Fibroblast of lung (primary cell): Measurements from ENCODE around the gene HAND2. TPM values are rescaled to one million over a fixed set of nuclear protein-coding genes. Genes with fewer than 3 reads are reported as not detected.

Source experiments
- DNase-seq, 2 donors: peaks; one replicate each; pipeline versions ENCODE4 v3.0.0 to v3.0.0-alpha.2; 2010; ENCODE audit warnings: low read depth in 2 of 2
- H2AFZ ChIP-seq: 2 replicates; pipeline ENCODE4 v1.5.1; 2012; ENCODE audit warnings: low read length, control low read depth, inconsistent platforms
- H3K27ac ChIP-seq: 2 replicates; pipeline ENCODE4 v1.5.1; 2011; ENCODE audit warnings: low read length, control low read depth; ENCODE audit not compliant: insufficient read depth
- H3K27me3 ChIP-seq: 2 replicates; pipeline ENCODE4 v1.5.1; 2011; ENCODE audit warnings: mild to moderate bottlenecking, low read length; ENCODE audit not compliant: control insufficient read depth, insufficient read depth
- H3K36me3 ChIP-seq: 2 replicates; pipeline ENCODE4 v1.5.1; 2011; ENCODE audit warnings: low read length; ENCODE audit not compliant: control insufficient read depth, insufficient read depth
- H3K4me1 ChIP-seq: 2 replicates; pipeline ENCODE4 v1.5.1; 2011; ENCODE audit warnings: low read length; ENCODE audit not compliant: control insufficient read depth, insufficient read depth; ENCODE audit errors: extremely low read depth
- H3K4me2 ChIP-seq: 2 replicates; pipeline ENCODE4 v1.5.1; 2011; ENCODE audit warnings: low read length, control low read depth; ENCODE audit not compliant: insufficient read depth; ENCODE audit errors: extremely low read depth
- H3K4me3 ChIP-seq, 4 experiments: fragments of 200-600 bp in 1 of 4; sonication (generic) in 1 of 4; replicated peaks in 1 of 4; 2 replicates each; pipeline ENCODE4 v1.5.1; 2011 to 2016; ENCODE audit warnings: low read length in 4 of 4, low read depth in 3 of 4, mild to moderate bottlenecking in 3 of 4, control low read depth in 2 of 4, inconsistent platforms in 1 of 4, mixed read lengths in 1 of 4; ENCODE audit not compliant: insufficient read depth in 1 of 4; ENCODE audit errors: control extremely low read depth in 1 of 4
- H3K79me2 ChIP-seq: 2 replicates; pipeline ENCODE4 v1.5.1; 2012; ENCODE audit warnings: mild to moderate bottlenecking, low read length, inconsistent platforms; ENCODE audit not compliant: control insufficient read depth, insufficient read depth
- H3K9ac ChIP-seq: 2 replicates; pipeline ENCODE4 v1.5.1; 2011; ENCODE audit warnings: mild to moderate bottlenecking, low read length, control low read depth; ENCODE audit not compliant: insufficient read depth
- H3K9me3 ChIP-seq: 2 replicates; pipeline ENCODE4 v1.5.1; 2012; ENCODE audit warnings: low read depth, low read length; ENCODE audit not compliant: control insufficient read depth, insufficient read depth
- H4K20me1 ChIP-seq: 2 replicates; pipeline ENCODE4 v1.5.1; 2011; ENCODE audit warnings: low read length; ENCODE audit not compliant: control insufficient read depth, insufficient read depth; ENCODE audit errors: extremely low read depth
- EZH2 ChIP-seq: IDR thresholded peaks from 2 replicates; pipeline ENCODE4 v1.5.1; 2012; ENCODE audit warnings: low read length, control low read depth, mild to moderate bottlenecking; ENCODE audit errors: missing control alignments
- polyA plus RNA-seq, 2 donors: library from polyadenylated mRNA; depleted of rRNA in 1 of 2; stranded (reverse) in 1 of 2; unstranded in 1 of 2; fragments of >200 nt; gene quantifications; 2 replicates each; pipeline ENCODE4 v1.2.1, GENCODE V29; 2011 to 2012; ENCODE audit warnings: missing spikeins in 1 of 2
- total RNA-seq: library from RNA; depleted of rRNA; stranded (reverse); fragments of >200 nt; gene quantifications from 2 replicates; pipeline ENCODE4 v1.2.1, GENCODE V29; 2014
- TF ChIP-seq, protein P1 (sequence below), 2 donors: IDR thresholded peaks in 1 of 2; conservative IDR thresholded peaks in 1 of 2; 1 replicate in 1 of 2; 2 replicates in 1 of 2; pipeline ENCODE4 v1.5.1; 2011 to 2012; ENCODE audit warnings: low read length in 2 of 2, control low read depth in 1 of 2, inconsistent platforms in 1 of 2, low read depth in 1 of 2, mild to moderate bottlenecking in 1 of 2

HAND2 gene
- total and polyA plus RNA-seq, 2 donors (not counting 1 experiment from before 2014, with no cell fraction given) = under 0.01 to 0.51 TPM

DNA sequence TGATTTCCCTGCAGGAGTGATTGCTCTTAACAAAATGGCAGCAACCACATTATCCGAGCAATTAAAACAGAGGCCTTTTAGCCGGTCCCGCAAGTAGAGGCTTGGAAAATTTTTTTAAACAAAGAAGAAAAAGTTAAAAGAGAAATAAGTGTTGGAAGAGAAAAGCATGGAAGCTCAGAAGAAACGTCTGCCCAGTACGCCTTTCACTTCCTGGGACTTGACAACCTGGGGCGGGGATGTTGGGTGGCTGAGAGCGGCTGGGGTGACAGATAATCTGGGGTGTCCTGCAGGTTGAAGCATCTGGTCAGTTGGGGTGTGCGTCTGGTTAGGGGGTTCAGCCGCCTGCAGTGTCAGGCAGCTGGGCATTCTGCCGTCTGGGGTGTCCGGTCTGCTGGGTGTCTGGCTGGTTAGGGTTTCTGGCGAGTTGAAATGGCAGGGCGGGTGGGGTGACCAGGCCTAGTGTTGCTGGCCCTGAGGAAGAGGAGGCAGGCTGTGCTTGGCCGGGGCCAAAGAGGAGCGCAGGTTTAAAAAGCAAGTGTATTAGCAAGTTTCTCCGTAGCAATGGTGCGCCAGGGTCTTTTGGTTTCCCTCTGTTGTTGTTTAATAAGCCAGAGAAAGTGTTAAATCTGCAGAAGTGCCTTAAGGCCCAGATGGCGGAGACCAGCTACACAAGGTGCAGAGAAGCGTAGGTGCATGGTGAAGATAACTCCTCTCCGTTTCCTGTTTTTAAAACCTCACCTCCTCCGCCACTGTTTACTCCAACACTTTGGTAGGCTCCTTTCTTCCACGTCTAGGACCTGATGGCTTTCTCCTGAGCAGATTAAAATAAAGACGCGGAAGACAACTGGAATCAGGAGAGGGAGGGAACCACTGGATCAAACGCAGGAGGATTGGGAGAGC lies 5.6 kb downstream of the HAND2 start:
- no peaks in the 10 kb centered on the region for H3K36me3 ChIP-seq
- H3K27me3 ChIP-seq = peaks cover 68% of the 10 kb centered on the region
- H3K9me3 ChIP-seq = no peaks in the 10 kb centered on the region
- no peak overlapping the region for H3K27ac ChIP-seq
- DNase-seq = no peak
- H3K4me2 ChIP-seq = no peak overlapping the region
- TF ChIP-seq EZH2 = no peak
- TF ChIP-seq, protein P1, sequence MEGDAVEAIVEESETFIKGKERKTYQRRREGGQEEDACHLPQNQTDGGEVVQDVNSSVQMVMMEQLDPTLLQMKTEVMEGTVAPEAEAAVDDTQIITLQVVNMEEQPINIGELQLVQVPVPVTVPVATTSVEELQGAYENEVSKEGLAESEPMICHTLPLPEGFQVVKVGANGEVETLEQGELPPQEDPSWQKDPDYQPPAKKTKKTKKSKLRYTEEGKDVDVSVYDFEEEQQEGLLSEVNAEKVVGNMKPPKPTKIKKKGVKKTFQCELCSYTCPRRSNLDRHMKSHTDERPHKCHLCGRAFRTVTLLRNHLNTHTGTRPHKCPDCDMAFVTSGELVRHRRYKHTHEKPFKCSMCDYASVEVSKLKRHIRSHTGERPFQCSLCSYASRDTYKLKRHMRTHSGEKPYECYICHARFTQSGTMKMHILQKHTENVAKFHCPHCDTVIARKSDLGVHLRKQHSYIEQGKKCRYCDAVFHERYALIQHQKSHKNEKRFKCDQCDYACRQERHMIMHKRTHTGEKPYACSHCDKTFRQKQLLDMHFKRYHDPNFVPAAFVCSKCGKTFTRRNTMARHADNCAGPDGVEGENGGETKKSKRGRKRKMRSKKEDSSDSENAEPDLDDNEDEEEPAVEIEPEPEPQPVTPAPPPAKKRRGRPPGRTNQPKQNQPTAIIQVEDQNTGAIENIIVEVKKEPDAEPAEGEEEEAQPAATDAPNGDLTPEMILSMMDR (conservative IDR thresholded peaks at IDR 0.05 in 1 of 2, IDR thresholded peaks at IDR 0.05 in 1 of 2; ENCODE audit: low read depth in 1 of 2, low read length in 2 of 2) = no peak
- no peaks in the 10 kb centered on the region for H3K79me2 ChIP-seq
- no peak overlapping the region for H3K4me3 ChIP-seq
- no peaks in the 10 kb centered on the region for H4K20me1 ChIP-seq
- H2AFZ ChIP-seq = no peak overlapping the region
- peaks cover 2% of the 10 kb centered on the region for H3K4me1 ChIP-seq
- no peak overlapping the region for H3K9ac ChIP-seq

DNA sequence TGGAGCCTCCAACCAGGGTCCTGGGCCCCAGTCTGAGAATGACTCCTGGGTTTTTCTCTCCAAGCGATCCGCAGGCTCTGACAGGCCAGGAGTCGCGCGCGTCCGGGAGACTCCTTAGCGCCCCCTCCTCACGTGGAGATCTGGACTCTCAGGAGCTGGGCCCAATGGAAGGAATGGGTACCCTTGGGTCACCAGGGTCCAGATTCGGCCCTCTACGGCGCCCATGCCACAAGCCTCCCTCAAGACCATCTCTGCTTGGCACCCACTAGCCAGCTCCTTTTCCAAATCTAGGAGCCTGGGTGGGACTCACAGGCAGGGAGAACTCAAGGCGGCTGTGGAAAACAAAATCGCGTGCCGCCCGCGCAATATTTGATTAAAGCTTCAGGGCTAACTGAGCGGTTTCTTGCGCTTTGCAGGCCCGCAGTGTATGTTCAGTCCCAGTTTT lies 7.1 kb downstream of the HAND2 start:
- Histone ChIP-seq H3K27me3 (peaks cover 69% of the 10 kb centered on the region), H3K9me3 (no peaks in the 10 kb centered on the region), H3K4me2 (peak overlapping the region; percentile 70), H4K20me1 (no peaks in the 10 kb centered on the region), H3K79me2 (no peaks in the 10 kb centered on the region), H3K36me3 (no peaks in the 10 kb centered on the region), H3K27ac (peak overlapping the region; percentile 36), H2AFZ (no peak overlapping the region), H3K4me1 (peaks cover 2% of the 10 kb centered on the region), H3K9ac (no peak overlapping the region), H3K4me3 (peak overlapping the region in 2 of 4 experiments; percentile 57 to 72)
- TF ChIP-seq, protein P1 (conservative IDR thresholded peaks at IDR 0.05 in 1 of 2, IDR thresholded peaks at IDR 0.05 in 1 of 2; ENCODE audit: low read depth in 1 of 2, low read length in 2 of 2) = no peak
- TF ChIP-seq EZH2 = no peak
- no peak for DNase-seq

DNA sequence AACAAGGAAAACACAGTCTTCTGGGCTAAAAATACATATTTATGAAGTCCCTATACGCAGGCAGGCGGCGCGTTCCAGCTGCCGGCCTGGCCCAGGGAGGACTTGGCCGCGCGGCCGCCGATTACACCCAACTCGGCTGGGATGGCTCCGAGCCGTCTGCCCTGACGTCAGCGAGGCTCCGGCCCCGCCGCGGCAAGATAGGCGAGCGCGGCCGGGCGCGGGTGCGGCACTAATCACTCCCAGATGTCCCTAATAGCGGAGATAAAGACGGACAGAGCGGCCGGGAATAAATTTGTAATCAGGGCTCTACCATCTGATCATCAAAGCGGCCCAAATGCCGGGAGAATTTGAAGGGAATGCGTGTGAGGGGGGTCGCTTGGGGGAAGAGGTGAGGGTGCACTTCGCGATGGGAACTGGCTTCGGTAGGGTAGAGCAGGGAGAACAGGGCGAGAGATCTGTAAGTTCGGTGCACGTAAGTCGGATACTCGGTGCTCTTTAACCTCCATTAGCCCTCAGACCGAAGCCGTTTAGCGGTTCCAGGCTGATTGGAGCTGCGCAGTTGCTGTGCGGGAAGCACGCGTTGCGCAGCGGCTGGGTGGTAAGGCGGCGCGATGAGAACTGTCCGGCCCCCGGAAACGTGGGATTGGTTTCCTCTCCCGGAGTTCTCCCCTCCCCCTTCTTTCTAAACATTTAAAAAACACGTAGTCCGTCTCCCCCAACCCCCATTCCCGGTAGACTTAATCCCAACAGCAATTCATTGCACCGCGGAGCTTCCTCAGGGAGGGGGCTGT lies 7.7 kb downstream of the HAND2 start:
- peak overlapping the region; percentile 18 for H2AFZ ChIP-seq

More for the DNA sequence above, 7.7 kb downstream of the HAND2 start:
- peaks cover 2% of the 10 kb centered on the region for H3K4me1 ChIP-seq
- no peaks in the 10 kb centered on the region for H3K36me3 ChIP-seq
- H3K9ac ChIP-seq = no peak overlapping the region
- TF ChIP-seq EZH2 = no peak
- TF ChIP-seq, protein P1 (conservative IDR thresholded peaks at IDR 0.05 in 1 of 2, IDR thresholded peaks at IDR 0.05 in 1 of 2; ENCODE audit: low read depth in 1 of 2, low read length in 2 of 2) = peak in 1 of 2 donors; percentile 23
- DNase-seq = peak; percentile 81 to 90
- peak overlapping the region; percentile 36 for H3K27ac ChIP-seq
- H3K27me3 ChIP-seq = peaks cover 69% of the 10 kb centered on the region
- H3K4me3 ChIP-seq = peak overlapping the region; percentile 18 to 72 (median 38)
- no peaks in the 10 kb centered on the region for H4K20me1 ChIP-seq
- no peaks in the 10 kb centered on the region for H3K79me2 ChIP-seq
- no peaks in the 10 kb centered on the region for H3K9me3 ChIP-seq
- H3K4me2 ChIP-seq = peak overlapping the region; percentile 70
